Gastrocnemius medialis (tissue), 4 donors: Measurements from ENCODE around the gene NPHP1.

Source experiments
- POLR2A ChIP-seq, 2 donors: fragments of 450-650 bp; IDR thresholded peaks; one replicate each; pipeline ENCODE4 v1.6.1; 2017; ENCODE audit warnings: antibody characterized with exemption in 2 of 2, mild to moderate bottlenecking in 2 of 2, moderate library complexity in 2 of 2
- TF ChIP-seq, protein P1 (sequence below), 5 experiments: fragments of 450-650 bp in 3 of 5; fragments of 200-600 bp in 2 of 5; sonication (generic) in 2 of 5; IDR thresholded peaks in 4 of 5; conservative IDR thresholded peaks in 1 of 5; 1 replicate in 4 of 5; 2 replicates in 1 of 5; pipeline ENCODE4 v1.5.1; 2016 to 2019; ENCODE audit warnings: antibody characterized with exemption in 5 of 5, mild to moderate bottlenecking in 3 of 5, moderate library complexity in 3 of 5

DNA sequence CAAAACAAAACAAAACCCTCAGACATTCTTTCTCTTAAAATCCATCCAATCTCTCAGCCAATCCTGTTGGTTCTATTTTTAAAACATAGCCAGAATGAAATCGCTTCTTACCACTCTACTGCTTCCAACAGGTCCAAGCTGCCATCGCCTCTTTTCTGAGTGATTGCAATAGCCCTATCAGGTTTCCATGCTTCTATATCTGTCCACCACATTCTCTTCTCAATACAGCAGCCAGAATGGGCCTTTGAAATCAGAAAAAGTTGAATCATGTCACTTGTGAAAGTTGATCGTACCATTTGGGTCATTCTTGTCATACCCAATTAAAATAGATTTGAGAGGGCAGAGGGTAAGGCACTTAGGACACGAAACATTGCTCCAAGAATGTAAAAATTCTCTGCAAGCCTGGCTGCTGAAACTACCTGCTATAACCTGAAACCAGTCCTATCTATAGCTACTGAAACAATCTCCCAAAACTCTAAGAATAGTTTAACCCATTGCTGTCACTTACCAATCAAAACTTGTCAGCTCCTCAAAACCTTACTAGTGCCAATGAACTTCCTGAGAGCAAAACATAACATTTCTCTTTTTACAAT lies 10.8 kb upstream of the NPHP1 start:
- TF ChIP-seq POLR2A (IDR thresholded peaks at IDR 0.05) = no peak
- TF ChIP-seq, protein P1, sequence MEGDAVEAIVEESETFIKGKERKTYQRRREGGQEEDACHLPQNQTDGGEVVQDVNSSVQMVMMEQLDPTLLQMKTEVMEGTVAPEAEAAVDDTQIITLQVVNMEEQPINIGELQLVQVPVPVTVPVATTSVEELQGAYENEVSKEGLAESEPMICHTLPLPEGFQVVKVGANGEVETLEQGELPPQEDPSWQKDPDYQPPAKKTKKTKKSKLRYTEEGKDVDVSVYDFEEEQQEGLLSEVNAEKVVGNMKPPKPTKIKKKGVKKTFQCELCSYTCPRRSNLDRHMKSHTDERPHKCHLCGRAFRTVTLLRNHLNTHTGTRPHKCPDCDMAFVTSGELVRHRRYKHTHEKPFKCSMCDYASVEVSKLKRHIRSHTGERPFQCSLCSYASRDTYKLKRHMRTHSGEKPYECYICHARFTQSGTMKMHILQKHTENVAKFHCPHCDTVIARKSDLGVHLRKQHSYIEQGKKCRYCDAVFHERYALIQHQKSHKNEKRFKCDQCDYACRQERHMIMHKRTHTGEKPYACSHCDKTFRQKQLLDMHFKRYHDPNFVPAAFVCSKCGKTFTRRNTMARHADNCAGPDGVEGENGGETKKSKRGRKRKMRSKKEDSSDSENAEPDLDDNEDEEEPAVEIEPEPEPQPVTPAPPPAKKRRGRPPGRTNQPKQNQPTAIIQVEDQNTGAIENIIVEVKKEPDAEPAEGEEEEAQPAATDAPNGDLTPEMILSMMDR (IDR thresholded peaks at IDR 0.05 in 4 of 5, conservative IDR thresholded peaks at IDR 0.05 in 1 of 5) = no peak
